HG02885 (cell line): Measurements from ENCODE around the gene COLEC12.

ENCODE experiments used
- ATAC-seq: cut with Tn5 transposase; IDR thresholded peaks from one replicate; pipeline ENCODE4 v1.9.1; 2021; ENCODE audit warnings: mild to moderate bottlenecking; ENCODE audit not compliant: unreplicated experiment, poor library complexity

COLEC12 gene

DNA sequence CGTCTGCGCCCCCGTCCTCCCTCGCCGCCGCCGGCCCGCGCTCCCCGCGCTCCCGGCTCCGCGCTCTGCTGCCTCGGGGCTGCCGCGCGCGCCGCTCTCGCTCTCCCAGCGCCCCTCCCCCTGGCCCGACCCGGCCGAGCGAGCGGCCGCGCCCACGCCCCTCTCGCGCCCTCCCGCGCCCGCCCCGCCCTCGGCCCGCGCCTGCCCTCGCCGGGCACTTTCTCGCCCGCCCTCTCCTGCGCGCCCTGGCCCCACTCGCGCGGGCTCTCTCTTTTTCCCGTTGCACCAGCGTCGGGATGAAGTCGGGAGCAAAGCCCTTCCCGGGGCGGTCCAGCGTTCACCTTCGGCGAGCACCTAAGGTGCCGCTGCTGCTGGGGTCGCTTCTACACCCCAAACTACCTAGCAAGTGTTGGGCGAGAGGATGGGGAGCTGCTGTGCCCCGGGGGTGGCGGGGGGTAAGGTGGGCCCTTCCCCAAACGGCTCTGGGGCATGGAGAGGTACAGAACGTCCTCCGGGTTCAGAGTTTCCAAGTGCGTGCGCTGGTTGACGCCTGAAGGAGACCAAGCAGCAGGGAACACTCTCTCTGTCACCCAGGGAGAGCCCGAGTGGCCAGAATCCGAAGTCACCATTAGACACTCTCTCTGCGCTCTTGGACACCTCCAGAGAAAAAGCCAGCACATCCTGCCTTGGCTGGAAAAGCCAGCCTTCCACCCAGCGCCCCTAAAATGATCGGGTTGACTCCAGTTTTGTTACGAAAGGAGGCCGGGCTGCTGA lies at the start of gene COLEC12:
TSS of gene COLEC12 (minus strand) at position 70 of the 774 bp plus-strand sequence. CDS start 187 bp downstream, outside the sequence.
- ATAC-seq, result no peak

DNA sequence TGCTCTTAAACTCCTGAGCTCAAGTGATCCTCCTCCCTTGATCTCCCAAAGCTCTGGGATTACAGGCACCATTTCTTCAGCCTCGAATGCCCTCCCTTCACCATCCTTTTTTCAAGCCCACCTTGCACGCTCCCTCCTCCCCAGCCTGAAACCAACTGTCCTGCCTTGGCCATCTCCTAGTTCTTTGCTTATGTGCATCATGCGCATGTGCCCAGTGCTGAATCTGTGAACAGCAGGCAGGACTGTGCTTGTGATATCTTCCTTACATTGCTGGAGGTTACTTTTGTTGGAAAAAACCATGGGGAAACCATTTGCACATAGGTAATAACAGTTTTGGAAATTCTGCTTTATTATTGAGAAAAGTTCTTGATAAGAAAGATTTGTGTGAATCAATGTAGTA lies 49.5 kb upstream of the COLEC12 start:
- ATAC-seq, result no peak

DNA sequence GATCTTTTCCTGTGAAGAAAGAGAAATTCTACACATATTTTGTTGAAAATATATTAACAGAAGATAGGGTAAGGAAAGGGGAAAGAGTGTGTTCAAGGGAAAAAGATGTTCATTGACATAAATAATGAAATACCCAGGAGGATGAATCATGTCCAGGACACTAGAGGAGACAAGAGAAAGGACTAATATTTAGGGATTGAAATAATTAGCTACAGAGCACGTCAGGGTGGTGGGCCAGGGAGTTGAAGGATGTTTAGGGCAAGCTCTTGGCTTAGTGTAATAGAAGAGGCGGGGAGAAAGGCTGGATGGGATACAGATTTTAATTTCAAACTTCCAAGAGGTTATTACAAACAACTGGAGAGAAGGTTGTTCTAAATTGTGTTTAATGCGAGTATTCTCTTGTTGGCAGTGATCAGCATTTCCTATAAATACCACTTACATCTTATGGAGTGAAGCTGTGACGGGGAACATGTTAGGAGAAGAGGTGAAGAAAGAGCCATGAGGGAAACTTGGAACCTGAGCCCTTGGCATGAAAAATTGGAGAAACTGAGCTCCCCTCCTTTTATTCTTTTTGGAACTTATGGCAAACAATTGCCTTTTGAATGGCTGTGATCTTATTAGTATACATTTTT lies 43.1 kb upstream of the COLEC12 start:
- ATAC-seq, result no peak

- ATAC-seq, result no peak
Measured at GRCh38 chr18:533995-534601, 33.6 kb upstream of the COLEC12 start.

- no peak for ATAC-seq
Measured at GRCh38 chr18:532632-533031, 32.1 kb upstream of the COLEC12 start.

DNA sequence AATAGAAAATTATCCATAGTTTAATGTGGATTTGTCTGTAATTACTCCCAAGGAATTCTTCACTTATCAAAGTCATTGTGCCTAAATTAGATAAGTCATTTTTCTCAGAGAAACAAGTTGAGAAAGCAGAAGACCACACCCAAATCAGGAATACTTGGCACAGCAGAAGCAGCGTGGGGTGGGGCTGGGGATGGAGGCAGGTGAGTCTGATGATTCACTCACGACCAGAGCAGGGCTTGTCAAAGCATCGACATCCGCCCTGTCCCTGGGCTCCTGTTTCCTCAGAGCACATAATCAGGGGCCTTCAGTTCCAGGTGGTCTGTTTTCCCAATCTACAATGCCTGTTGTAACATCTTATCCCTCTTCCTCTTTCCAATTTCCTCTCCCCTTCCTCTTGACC lies 31.5 kb upstream of the COLEC12 start:
- ATAC-seq, result no peak

- no peak for ATAC-seq
Measured at GRCh38 chr18:527146-527545, 26.6 kb upstream of the COLEC12 start.

GRCh38 chr18:526681-527080 lies 26.2 kb upstream of the COLEC12 start:
- ATAC-seq, result no peak

DNA sequence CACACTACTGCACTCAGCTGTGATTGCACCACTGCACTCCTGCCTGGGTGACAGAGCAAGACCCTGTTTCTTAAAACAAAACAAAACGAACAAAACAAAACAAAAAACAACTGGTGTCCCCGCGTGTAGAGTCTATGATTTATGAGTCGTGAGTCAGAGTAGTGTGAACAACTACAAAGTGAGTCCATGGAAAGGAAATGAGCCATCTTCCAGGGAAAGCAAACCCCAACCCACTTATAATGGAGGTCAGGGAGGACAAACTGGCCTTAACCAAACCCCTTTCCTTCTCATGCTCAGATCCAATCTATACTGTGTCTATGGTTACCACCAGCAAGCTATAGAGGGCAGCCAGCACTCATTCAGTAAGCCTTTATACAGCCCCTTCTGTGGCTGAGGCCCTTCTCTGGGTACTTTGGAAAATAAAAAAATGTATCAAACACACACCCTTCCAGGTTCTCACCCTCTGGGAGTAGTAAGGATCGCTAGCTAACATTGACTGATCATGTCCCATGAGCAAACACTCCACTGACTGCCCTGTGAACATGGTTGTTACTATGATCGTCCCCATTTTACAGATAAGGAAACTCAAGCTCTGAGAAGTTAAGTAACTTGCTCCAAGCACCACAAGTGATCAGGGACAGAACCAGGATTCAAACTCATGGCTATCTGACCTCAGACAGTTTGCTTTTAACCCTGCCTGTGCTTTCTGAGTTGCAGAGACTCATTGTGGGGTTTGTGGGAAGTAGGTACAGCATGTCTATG lies 24.7 kb upstream of the COLEC12 start:
- no peak for ATAC-seq

GRCh38 chr18:524466-524865 lies 24.0 kb upstream of the COLEC12 start:
- ATAC-seq, result no peak

- ATAC-seq, result no peak
Measured at GRCh38 chr18:523561-523960, 23.1 kb upstream of the COLEC12 start.

DNA sequence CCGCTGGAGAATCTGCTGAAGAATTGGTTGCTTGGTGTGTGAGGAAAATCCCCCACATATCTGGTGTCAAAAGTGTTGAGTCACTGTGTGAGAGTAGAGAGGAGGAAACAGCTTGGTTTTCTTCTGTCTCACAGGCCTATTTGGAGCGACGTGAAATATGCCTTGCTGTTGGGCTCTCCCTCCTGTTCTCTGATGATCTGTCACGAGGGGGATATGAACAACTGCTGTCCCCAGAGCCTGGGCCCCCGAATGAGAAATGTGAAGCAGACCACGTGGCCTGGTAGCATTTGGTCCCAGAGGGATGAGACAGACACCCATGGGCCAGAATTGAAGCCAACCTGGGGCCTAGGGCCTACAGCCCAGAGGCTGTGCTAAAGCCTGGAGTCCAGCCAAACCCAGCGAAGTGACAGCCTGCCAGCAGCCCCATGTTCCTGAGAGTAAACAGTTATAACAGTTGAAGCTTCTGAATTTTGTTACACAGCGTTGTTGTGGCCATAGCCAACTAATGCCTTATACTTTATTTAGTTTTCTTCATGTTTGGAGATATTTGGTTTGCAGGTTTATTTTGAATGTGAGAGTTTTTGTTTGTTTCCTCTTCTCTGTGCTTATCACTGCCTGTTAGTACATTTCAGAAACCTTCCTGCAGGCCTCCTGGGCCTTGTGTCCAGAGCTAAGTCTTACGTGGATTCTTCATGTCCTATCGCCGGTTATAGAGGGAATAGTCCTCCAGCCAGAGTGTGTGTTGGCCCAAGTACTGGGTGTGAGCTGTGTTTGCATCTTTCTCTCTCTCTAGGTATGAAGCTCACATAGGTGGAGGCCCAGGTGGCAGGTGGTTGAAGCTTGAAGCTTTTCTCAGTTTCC lies 18.7 kb upstream of the COLEC12 start:
- ATAC-seq, result peak; percentile 93

- no peak for ATAC-seq
Measured at GRCh38 chr18:518081-518480, 17.6 kb upstream of the COLEC12 start.

DNA sequence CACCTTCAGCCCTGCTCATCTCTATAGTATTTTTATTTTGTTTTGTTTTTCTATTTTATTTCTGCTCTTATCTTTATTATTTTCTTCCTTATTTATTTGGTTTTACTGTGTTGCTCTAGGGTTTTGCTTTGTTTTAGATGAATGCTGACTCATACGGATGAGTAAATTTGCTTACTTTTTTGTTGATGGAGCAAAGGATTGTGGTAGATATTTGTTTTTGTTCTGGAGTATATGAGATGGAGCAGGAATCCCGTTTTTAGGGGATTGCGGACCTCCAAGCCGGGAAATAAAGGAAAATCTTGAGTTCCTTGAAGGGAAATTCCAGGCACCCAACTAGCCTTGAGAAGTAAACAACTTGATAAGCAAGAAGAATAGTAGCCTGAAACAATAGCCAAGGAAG lies 15.3 kb upstream of the COLEC12 start:
- ATAC-seq, result no peak

DNA sequence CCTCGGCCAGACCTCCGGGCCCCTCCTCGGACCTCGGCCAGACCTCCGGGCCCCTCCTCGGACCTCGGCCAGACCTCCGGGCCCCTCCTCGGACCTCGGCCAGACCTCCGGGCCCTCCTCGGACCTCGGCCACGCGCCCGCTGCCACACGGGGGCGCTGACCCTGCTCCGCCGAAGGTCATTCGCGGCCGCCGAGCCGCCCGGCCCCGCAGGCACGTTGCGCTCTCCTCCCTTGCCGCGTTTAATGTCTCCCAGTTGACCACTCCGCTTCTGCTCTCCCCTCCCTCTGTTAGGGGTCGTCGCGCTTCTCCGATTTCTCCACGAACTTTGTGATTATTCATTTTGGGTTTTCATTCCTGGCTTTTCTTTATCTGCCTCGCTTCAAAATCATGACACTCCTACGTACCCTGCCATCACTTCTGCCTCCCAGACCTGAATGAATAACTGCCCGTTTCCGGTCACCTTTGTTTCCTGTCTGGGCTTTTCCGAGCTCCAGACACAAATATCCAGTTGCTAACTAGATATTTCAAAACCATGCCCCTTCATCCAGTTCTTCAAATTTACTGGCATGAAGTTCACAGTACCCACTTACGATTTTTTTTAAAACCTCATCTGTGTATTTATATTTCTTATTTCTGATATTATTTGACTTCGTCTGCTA lies 14.8 kb upstream of the COLEC12 start:
- no peak for ATAC-seq

GRCh38 chr18:513826-514530 lies 13.5 kb upstream of the COLEC12 start:
- ATAC-seq, result no peak

DNA sequence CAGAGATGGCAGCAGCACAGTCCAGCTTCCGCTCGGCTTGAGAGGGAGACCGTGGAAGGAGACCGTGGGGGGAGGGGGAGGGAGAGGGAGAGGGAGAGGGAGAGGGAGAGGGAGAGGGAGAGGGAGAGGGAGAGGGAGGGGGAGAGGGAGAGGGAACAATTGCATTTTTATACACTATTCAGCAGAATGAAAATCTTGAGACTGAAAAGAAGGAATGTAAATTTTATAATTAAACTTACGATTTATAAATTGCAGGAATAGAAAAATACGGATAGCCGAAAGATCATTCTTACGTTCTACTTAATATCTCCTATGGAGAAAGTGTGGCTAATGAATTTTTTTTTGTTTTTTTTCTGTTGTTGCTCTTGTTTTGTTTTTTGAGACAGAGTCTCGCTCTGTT lies 12.5 kb upstream of the COLEC12 start:
- ATAC-seq, result no peak

DNA sequence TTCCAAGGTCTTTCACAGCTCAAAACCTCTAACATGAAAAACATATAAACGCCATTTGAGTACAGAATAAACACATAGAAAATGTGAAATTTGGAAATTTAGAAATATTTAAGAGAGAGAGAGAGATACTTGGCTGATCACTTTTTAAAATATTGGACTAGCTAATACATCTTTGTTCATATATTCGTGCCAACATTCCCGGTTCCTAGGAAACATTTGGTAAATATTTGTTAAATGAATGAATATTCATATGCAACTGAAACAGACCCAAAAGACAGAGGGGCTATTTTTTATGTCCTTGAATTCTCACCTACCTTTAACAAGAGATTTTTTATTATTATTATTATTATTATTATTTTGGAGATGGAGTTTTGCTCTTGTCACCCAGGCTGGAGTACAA lies 8.3 kb upstream of the COLEC12 start:
- ATAC-seq, result no peak

DNA sequence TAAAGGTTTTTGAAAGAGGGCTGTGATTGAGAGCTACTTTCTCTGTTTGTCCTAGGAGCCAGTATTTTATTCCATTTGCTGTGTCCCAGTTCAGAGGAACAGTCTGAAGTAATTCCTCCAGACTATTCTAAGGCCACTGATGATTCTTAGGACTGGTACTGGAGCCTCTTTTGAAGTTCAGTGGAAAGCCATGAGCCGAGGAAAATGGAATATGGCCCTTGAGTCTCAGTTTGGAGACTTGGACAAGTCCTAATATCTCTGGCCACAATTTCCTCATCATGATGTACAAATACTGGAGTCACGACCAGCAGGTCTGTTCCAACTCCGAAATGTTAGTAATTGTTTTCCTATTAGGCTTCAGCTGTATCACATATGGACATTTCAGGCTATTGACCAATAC lies 7.1 kb upstream of the COLEC12 start:
- no peak for ATAC-seq
